NB4 (cell line): Measurements from ENCODE around the gene SLC25A21.

ENCODE experiments used
- MYC ChIP-seq: IDR thresholded peaks from 2 replicates; pipeline ENCODE4 v1.6.1; 2011; ENCODE audit warnings: low read depth, low read length
- TF ChIP-seq, protein P1 (sequence below): IDR thresholded peaks from 2 replicates; pipeline ENCODE4 v1.6.1; 2011; ENCODE audit warnings: low read depth, low read length
- TF ChIP-seq, protein P2 (sequence below): IDR thresholded peaks from one replicate; pipeline ENCODE4 v1.5.1; 2012; ENCODE audit warnings: low read depth, low read length

DNA sequence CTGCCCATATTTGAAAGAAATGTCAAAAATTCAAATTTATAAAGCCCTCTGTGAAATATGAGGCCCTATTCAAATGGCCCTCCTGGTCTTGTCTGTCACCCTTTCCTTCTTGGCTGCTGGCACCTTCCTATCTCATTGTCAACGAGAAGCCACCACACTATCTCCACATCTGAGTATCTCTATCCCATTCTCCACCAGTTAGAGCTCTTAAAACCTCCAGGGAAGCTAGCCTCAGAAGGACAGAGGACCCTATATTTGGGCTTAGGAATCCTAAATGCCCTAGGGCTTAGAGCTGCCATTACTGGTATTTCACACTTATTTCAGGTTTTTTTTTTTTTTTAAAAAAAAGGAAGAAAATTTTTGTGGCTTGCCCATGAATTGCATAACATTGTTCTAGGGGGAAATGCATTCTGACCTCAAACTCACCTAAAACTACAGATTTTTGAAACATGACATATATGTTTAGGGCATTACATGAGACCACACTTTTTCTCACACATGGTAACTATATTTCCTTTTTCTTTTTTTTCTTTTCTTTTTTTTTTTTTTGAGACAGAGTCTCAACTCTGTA, 25.0 kb downstream of the SLC25A21 start:
- no peak for TF ChIP-seq MYC
- TF ChIP-seq, protein P1, sequence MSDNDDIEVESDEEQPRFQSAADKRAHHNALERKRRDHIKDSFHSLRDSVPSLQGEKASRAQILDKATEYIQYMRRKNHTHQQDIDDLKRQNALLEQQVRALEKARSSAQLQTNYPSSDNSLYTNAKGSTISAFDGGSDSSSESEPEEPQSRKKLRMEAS = no peak
- TF ChIP-seq, protein P2, sequence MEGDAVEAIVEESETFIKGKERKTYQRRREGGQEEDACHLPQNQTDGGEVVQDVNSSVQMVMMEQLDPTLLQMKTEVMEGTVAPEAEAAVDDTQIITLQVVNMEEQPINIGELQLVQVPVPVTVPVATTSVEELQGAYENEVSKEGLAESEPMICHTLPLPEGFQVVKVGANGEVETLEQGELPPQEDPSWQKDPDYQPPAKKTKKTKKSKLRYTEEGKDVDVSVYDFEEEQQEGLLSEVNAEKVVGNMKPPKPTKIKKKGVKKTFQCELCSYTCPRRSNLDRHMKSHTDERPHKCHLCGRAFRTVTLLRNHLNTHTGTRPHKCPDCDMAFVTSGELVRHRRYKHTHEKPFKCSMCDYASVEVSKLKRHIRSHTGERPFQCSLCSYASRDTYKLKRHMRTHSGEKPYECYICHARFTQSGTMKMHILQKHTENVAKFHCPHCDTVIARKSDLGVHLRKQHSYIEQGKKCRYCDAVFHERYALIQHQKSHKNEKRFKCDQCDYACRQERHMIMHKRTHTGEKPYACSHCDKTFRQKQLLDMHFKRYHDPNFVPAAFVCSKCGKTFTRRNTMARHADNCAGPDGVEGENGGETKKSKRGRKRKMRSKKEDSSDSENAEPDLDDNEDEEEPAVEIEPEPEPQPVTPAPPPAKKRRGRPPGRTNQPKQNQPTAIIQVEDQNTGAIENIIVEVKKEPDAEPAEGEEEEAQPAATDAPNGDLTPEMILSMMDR = no peak
